ENCODE measurements around the gene C2orf42.
A peak's percentile ranks its signal among the peaks of the same experiment; 100 is the strongest.
"Not testable (repeated sequence)": the region's sequence is repeated elsewhere in the genome, so short reads cannot be mapped to it uniquely, and the experiment has no call there.

The C2orf42 gene

DNA sequence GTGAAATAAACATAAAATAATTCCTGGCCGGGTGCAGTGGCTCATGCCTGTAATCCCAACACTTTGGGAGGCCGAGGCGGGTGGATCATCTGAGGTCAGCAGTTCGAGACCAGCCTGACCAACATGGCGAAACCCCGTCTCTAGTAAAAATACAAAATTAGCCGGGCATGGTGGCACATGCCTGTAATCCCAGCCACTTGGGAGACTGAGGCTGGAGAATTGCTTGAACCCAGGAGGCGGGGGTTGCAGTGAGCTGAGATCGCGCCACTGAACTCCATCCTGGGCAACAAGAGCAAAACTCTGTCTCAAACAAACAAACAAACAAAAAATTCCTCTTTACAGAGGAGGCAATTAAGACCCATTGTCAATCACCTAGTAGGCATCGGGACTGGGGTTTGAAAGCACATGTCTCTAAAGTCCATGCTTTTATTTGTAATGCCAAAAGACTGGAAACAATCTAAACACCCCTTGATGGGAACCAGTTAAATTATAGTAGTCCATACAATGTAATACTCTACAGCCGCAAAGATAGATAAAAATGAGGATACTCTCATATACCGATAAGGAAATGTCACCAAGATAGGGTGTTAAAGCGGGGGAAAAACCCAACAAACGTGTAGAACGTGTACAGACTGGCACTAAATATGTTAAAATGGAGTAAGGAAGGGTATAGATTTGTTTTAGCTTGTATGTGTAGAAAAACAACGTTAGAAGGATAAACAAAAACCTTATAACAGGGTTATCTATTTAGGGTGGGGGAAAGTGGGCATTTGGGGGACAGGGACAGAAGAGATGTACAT is 59.3 kb downstream of the C2orf42 start:
- DNase-seq = not testable (repeated sequence)

DNA sequence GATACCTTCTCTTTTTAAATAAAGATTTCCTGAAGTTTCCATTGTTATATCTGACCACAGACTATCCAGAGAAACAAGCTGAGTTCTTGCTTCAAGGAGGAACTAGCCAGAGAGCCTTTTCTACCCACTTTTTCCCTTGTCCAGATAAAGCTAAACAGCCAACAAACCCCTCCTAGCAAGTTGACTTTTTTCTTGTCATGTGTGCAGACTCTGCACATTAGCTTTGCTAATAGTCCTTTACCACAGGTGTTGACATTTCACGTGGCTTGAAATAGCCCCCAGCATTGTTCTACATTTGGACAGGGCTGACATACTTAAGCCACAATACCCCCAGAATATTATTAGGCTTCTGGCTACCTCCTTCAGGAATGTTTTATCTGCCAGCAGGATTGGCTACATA is 62.8 kb downstream of the C2orf42 start:
- DNase-seq = no peak

DNA sequence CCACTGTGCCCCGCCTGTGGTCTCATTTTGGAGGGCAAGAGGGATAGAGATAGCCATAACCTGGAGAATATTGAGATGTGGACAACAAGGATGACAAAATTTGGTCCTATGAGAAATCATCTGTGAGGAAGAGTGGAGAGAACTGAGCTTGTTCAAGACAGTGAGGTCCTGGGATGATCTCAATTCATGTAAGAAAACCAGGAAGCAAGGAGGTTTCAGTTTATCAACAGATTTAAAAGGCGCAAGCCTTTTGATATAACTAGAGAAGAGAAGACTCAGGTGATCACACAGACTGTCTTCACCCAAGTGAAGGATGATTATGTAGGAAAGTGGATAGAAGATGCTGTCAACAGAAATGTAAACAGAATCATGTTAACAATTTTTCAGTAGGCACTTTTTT is 64.4 kb downstream of the C2orf42 start:
- no peak for DNase-seq

DNA sequence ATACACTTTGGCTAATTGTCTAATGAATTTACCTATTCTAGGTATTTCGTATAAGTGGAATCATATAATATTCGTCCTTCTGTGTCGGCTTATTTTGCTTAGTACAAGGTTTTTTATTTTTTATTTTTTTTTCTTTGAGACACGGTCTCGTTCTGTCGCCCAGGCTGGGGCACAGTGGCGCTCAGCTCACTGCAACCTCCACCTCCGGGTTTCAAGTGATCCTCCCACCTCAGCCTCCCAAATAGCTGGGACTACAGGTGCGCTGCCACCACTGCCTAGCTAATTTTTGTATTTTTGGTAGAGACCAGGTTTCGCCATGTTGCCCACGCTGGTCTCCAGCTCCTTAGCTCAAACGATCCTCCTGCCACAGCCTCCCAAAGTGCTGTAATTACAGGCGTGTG is 65.3 kb downstream of the C2orf42 start:
- no peak for DNase-seq

DNA sequence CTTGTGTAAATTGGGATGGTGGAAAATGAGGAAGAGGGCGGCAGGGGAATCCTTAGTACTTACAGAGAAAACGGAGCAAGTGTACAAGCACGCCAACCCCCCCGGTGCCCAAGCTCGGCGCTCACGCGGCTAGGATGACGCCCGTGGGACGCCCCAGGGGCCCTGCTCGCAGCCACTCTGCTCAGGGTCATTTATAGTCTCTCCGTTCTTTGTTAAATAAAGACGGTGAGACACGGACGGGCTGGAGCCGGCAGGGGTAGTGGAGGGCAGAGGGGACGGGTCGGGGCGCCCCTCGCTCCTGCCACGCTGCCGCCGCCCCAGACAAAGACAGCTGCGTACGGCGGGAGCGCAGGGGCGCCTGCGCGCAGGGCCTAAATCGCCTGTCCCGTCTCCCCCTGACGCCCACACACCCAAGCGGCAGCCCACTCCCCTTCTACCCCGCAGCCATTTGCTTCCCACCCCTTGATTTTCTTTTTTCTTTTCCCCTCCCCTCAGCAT is 65.8 kb downstream of the C2orf42 start:
- no peak for DNase-seq

DNA sequence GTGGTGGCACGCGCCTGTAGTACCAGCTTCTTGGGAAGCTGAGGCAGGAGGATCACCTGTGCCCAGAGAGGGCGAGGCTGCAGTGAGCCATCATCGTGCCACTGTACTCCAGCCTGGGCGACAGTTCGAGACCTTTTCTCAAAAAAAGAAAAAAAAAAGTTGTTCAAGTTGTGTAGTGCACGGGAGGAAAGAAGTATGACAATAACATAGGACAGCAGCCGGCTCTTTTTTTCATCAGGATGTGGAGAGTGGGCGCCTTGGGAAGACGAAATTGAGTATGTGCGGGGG is 67.0 kb downstream of the C2orf42 start:
- no peak for DNase-seq

DNA sequence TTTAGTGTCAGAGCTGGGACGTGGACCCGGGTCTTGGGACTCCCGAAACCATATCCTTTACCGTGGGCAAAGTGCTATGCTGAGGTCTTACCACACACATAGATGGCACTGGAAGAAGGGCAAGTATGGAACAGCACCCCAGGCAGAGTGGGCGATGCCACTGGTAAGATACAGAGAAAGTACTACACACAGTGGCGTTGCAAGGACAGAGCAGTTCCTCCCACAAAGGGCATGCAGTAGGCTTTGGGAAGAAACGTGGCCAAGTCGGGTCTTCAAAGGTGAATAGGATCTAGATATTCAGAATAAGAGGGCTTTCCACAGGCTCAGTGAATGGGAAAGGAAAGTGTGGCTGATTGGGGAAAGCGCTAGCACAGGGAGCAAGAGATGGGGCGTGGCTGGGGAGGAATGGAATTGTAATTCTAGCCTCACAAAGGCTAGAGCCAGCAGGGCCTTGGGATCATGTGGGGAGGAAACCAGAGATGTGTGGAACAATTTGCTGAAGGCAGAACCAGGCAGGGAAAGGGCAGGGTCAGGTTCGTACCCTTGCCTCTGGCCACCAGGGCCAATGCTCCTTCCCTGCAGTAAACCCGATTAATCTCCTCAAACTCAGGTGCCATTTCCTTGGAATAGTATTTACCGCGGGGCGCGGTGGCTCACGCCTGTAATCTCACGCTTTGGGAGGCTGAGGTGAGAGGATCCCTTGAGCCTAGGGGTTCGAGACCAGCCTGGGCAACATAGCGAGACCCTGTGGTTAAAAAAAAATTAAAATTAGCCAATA is 67.6 kb downstream of the C2orf42 start:
- DNase-seq = no peak

DNA sequence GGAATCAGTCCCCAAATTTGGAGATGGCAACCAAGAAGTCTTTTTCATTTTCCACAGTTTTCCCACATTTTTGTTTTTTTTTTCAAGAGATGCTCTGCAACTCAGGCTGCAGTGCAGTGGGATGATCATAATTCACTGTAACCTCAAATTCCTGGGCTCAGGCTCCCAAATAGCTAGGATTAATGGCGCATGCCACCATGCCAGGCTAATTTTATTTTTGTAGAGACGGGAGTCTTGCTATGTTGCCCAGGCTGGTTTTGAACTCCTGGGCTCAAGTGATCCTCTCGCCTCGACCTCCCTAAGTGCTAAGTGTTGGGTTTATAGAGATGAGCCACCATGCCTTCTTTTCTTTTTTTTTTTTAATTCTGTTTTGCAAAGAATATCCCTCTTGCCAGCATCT is 68.3 kb downstream of the C2orf42 start:
- DNase-seq = no peak

DNA sequence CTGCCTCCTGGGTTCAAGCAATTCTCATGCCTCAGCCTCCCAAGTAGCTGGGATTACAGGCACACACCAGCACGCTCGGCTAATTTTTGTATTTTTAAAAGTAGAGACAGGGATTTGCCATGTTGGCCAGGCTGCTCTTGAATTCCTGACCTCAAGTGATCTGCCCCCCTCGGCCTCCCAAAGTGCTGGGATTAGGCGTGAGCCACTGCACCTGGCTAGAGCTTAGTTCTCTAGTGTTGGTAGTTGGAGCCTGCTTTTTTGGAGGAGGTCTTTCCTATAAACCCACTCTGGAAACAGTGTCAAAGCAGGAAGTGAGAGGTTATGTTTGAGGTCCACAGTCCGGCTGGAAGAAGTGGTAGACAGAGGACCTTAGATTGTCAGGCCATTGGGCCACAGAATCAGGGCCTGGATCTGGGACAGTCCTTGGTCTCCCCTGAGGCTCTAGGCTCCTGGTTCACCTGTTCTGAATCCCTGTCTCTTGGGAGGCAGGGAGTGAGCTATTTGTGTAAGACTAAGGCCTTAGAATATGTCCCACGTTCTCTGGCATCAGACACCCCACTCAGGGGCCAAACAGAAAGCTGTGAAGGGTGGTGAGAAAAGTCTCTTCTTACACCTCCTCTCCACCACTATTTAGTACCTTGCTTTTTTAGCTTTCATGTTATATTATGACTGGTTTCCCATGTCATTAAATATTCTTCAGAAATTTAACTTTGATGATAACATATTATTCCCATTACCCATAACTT is 69.0 kb downstream of the C2orf42 start:
- DNase-seq = no peak

DNA sequence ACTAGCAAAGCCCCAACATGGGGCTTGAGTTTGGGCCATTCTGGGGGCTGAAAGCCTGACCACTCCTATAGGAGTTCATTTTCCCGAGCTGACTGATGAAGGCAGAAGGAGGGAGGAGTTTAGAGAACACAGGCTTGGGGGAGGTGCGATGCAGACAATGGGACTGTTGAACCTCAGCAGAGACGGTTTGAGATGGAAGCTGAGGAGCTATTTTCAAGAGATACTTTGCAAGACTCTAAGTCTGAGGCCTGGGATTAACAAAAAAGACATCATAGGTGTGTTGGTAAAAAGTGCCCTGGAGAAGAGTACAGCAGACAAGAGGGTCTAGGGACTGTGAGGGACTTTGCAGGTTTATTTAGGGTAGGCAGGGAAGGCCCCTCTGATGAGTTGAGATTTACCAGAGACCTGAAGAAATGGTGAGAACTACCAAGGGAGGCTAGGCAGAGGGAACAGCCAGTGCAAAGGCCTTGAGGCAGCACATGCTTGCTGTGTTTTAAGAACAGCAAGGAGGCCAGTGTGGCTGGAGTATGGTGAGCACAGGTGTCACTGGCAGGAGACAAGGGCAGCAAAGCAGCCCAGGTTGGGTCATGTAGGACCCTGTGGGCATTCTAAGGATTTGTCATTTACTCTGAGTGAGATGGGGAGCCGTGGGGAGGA is 71.9 kb downstream of the C2orf42 start:
- no peak for DNase-seq

DNA sequence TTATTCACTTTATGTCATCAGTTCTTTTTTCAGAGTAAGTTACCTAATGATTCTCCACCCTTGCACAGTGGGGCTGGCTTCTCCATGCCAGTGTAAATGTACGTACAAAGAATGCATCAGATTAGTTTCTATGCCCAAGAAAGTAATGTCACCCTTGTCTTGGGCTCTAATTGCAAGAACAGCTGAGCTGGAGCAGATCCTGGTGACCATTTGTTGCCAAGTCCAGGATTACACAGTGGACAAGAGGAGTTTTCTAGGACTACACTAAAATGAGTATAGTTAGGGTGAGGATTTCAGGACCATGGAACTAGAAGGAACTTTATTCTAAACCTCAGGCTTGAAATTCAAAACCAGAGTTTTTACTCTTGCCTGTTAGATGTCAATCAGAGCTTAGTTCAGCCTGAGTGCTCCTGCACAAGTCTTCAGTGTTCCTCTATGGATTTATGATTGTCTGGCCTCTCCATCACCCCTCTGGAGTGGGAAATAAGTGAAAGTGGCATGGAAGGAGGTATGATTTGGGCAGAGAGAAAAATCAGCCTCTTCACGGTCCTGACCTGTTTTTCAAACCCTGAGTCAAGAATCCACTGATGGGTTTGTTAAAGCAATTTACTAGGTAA is 73.8 kb downstream of the C2orf42 start:
- DNase-seq = no peak

DNA sequence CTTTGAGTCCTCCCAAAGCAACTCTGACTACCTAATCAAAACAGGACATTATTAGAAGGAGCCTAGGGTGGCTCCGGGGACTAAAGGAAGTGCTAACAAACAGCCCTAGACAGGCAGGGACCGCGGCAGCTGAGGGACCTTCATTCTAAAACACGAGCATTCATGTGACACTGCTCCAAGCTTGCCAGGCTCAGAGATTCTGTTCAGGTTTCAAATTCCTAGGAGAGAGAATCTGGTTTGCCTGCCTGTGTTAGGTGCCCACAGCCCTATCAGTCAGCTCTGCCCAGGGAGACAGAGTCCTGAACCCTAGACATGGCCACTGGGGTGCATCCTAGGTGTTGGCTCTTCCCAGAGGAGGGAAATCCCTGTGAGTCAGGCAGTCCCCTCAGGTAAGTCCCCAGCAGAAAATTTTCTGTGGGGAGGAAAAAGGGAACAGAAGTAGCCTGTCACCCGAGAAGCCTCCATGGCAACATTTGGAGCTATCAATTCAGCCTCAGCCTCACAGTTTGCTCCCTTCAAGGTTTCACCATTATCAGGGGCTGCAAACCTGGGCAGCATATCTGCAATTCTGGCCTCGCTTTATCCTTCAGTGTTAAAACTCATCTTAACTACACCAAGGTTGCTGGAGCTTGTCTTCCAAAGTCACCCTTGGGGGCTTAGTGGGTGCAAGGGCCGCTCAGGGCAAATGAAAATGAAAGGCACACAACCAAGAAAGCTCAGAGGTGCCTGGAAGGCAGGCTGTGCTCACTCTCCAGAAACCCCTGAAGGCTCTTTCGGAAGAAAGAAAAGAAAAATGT is 75.0 kb downstream of the C2orf42 start:
- DNase-seq = no peak

DNA sequence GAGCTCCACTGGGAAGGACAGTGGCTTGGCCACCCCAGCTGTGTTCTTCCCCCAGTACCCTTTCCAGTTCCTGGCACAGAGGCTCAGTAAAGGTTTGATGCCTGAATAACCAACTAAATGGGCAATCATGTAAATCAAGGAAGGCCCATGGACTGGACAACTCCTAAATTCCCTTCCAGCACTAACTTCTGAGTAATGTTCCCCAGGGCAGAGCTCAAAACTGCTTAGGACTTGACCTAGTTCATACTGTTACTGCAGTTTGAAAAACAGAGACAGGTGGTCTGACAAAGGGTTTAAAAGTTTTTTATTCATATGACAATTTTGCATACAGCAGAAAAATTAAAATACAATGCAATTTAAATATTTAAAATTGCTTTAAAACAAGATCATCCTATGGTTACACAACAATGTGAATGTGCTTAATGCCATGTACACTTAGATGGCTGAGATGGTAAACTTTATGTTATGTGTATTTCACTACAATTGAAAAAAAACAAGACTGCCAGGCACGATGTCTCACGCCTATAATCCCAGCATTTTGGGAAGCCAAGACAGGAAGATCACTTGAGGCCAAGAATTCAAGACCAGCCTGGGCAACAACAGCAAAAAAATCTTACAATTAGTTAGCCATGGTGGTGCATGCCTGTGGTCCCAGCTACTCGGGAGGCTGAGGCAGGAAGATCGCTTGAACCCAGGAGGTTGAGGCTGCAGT is 77.3 kb downstream of the C2orf42 start:
- no peak for DNase-seq

DNA sequence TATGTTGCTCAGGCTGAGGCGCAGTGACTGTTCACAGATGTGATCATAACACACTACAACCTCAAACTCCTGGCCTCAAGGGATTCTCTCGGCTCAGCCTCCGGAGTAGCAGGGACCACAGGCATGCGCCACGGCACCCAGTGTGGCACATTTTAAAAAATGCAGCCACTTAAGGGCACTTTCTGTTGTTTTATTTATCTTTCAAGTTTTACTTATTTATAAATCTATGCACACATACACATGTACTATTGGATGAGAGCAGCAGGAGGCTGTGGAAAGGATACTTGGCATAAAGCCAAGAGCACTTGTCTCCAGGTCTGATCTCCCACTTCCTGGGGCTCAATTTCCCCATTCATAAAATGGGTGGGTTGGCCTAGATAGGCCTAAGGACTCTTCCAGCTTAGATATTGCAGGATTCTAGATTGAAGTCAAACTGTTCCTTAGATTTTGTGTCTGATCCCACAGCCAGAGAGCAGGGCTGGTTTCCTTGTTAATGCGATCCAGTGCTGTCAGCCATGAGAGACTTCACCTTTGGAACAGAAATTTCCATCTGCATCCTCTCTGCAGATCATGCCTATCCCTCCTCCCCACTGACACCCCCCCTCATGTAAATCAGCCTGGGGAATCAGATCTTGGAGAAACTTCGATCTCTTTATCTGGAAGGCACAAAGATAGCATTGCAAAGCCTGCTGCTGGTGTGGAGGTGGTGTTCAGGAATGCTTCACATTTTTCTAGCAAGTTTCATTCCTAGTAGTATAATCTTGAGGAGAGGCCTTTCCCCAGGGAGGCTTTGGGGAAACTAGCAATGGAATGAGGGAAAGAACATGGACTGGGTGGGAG is 78.8 kb downstream of the C2orf42 start:
- DNase-seq = no peak

DNA sequence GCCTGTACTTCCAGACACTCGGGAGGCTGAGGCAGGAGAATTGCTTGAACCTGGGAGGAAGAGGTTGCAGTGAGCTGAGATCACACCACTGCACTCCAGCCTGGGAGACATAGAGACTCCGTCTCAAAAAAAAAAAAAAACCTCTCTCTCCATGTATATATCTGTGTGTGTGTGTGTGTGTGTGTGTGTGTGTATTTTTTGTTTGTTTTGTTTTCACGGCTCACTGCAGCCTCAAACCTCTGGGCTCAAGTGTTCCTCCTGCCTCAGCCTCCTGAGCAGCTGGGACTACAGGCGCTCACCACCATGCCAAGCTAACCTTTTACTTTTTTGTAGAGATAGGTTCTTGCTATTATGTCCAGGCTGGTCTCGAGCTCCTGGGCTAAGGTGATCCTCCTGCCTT is 80.4 kb downstream of the C2orf42 start:
- not testable (repeated sequence) for DNase-seq

DNA sequence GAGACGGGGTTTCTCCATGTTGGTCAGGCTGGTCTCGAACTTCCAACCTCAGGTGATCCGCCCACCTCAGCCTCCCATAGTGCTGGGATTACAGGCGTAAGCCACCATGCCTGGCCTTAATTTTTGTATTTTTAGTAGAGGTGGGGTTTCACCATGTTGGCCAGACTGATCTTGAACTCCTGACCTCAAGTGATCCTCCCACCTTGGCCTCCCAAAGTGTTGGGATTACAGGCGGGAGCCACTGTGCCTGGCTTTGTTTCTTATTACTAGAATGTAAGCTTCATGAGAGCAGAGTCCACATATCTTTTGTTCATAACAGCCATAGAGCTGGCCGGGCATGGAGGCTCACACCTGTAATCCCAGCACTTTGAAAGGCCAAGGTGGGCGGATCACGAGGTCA is 84.7 kb downstream of the C2orf42 start:
- DNase-seq = not testable (repeated sequence)

DNA sequence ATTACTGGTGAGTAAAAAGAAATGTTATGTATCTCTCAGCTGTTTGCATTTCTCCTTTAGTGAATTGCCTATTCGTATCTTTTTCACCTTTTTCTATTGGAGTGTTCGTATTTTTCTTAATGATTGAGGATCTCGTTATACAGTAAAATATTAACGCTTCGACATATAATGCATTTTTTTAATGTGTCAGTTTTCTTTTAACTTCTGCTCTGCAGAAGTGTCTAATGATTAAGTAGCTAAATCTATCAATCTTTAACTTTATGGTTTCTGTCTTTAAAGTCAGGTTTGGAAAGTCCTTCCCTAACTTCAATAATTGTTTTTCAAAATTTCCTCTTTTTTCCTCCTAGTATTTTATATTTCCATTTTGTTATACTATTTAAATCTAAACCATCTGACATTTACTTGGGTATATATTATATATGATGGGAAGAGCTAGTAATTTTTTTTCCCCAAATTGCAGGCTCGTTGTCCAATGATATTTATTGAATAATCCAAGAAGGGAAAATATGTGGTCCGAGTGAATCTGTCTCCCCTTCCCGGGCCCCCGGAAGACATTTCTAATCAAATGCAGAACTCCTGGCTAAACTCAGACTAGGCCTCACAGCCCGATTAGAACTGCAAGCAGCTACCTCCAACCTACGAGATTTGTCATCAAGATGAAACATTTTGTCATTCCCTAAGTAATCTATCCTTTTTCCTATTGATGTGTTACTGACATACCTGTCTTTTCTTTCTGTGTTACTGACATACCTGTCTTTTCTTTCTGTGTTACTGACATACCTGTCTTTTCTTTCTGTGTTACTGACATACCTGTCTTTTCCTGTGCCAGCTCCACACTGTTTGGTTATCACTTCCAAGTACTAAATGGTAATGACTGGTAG is 86.3 kb downstream of the C2orf42 start:
- DNase-seq = peak; percentile 77

DNA sequence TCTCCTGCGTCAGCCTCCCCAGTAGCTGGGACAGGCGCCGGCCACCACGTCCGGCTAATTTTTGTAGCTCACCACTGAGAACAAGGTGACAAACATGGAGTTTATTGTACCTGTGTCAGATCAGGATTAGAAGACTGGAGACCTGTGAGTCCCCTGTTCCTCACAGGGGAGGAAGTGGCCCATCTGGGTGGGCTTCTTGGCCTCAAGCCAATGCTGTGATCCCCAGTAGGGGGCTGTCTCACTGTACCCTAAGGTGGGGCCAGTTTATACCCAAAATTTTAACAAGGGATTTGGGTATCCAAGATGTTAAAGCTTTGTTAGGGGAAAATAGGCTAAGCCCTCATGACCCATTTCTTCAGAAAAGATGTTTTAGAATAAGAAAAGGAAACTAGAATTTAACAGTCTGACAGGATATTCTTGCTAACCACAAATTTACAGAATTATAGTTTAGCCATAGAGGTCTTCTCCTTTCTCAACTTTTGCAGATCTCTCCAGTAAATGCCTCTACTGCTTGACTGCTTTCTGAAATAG is 87.2 kb downstream of the C2orf42 start:
- peak; percentile 60 for DNase-seq

Data from KG1 (cell line).